ENCODE data around the gene AQR. TPM values are rescaled to one million over a fixed set of nuclear protein-coding genes. Genes with fewer than 3 reads are reported as not detected.

Gene AQR
- total and polyA plus RNA-seq, 2 of the 13 experiments (the other 11 are each of a cell fraction or from before 2014, with no cell fraction given) = 18.7 to 31.3 TPM

- BruUV-seq (replicated peaks) = no TSS peak
- H3K4me3 ChIP-seq (replicated peaks in 1 of 3; ENCODE audit: insufficient read depth in 1 of 3, low read depth in 2 of 3, low read length in 3 of 3) = no peak overlapping the region
- H3K36me3 ChIP-seq (replicated peaks in 1 of 2; ENCODE audit: control insufficient read depth in 1 of 2, insufficient read depth in 2 of 2, low read length in 2 of 2) = peaks cover 4 to 13% of the 10 kb centered on the region in 2 experiments
- no peaks in the 10 kb centered on the region for H3K4me1 ChIP-seq (ENCODE audit: insufficient read depth, low read length)
- H3K79me2 ChIP-seq (ENCODE audit: insufficient read depth, low read length) = no peaks in the 10 kb centered on the region
- no peak overlapping the region for H2AFZ ChIP-seq (ENCODE audit: low read length)
- ChIA-PET CTCF (ENCODE audit: low intra/inter-chr PET ratio, low total read pairs) (no interaction called here), POLR2A (no interaction called here)
- TF ChIP-seq NCOR1 (IDR thresholded peaks at IDR 0.05; ENCODE audit: borderline replicate concordance, low read length) (no peak), MXI1 (IDR thresholded peaks at IDR 0.05; ENCODE audit: borderline replicate concordance, low read depth, low read length) (no peak), HOXA5 (CRISPR knock-in tag; IDR thresholded peaks at IDR 0.05) (no peak), SIX1 (CRISPR knock-in tag; IDR thresholded peaks at IDR 0.05; ENCODE audit: borderline replicate concordance) (no peak), ZNF614 (CRISPR knock-in tag; IDR thresholded peaks at IDR 0.05; ENCODE audit: borderline replicate concordance) (no peak), DNMT1 (CRISPR knock-in tag; IDR thresholded peaks at IDR 0.05) (no peak), ATF5 (CRISPR knock-in tag; IDR thresholded peaks at IDR 0.05; ENCODE audit: low read depth) (no peak), MAFF (IDR thresholded peaks at IDR 0.05; ENCODE audit: low read depth, low read length) (no peak), PTBP1 (IDR thresholded peaks at IDR 0.05; ENCODE audit: low read depth, low read length, poor library complexity, severe bottlenecking) (no peak)
- intact Hi-C loops (cut with micrococcal nuclease; ENCODE audit: unreplicated experiment) (no loop called here), in situ Hi-C loops (cut with HindIII; ENCODE audit: extremely low pct_ligation_motif_present, low pct_unique_long_range_greater_than_20kb) (no loop called here)
- FAIRE-seq = no peak
- no peak overlapping the region for H3K4me2 ChIP-seq (ENCODE audit: low read depth, low read length)
- no peaks in the 10 kb centered on the region for H4K20me1 ChIP-seq (ENCODE audit: insufficient read depth, low read length)
- no peak overlapping the region for H3K27ac ChIP-seq (ENCODE audit: extremely low read length, insufficient read depth, low read length)
- H3K9ac ChIP-seq (ENCODE audit: insufficient read depth, low read depth, low read length) = no peak overlapping the region
- no peak for DNase-seq (ENCODE audit: low spot score)
- H3K9me3 ChIP-seq (ENCODE audit: low read length) = no peaks in the 10 kb centered on the region
- H3K27me3 ChIP-seq (ENCODE audit: control insufficient read depth in 1 of 2, insufficient read depth in 2 of 2, low read length in 2 of 2) = no peaks in the 10 kb centered on the region
- WGBS (ENCODE audit: low lambda C conversion rate) = 98% methylated on average over 4 of the region's 4 CpGs
- ATAC-seq = no peak
Observed at GRCh38 chr15:34851751-34852150, 117.8 kb downstream of the AQR start.

- H4K20me1 ChIP-seq (ENCODE audit: insufficient read depth, low read length) = no peaks in the 10 kb centered on the region
- ChIA-PET CTCF (ENCODE audit: low intra/inter-chr PET ratio, low total read pairs) (no interaction called here), POLR2A (no interaction called here)
- peaks cover 2 to 7% of the 10 kb centered on the region in 2 experiments; a peak in 2 of 5 replicates for H3K36me3 ChIP-seq (replicated peaks in 1 of 2; ENCODE audit: control insufficient read depth in 1 of 2, insufficient read depth in 2 of 2, low read length in 2 of 2)
- in situ Hi-C loops (cut with HindIII; ENCODE audit: extremely low pct_ligation_motif_present, low pct_unique_long_range_greater_than_20kb) (no loop called here), intact Hi-C loops (cut with micrococcal nuclease; ENCODE audit: unreplicated experiment) (no loop called here)
- FAIRE-seq (no peak), DNase-seq (ENCODE audit: low spot score) (no peak), ATAC-seq (no peak)
- no TSS peak for BruUV-seq (replicated peaks)
- 94% methylated on average over 3 of the region's 3 CpGs for WGBS (ENCODE audit: low lambda C conversion rate)
- H3K9ac ChIP-seq (ENCODE audit: insufficient read depth, low read depth, low read length) = no peak overlapping the region
- no peak overlapping the region for H3K27ac ChIP-seq (ENCODE audit: extremely low read length, insufficient read depth, low read length)
- no peak overlapping the region for H3K4me2 ChIP-seq (ENCODE audit: low read depth, low read length)
- H2AFZ ChIP-seq (ENCODE audit: low read length) = no peak overlapping the region
- H3K79me2 ChIP-seq (ENCODE audit: insufficient read depth, low read length) = no peaks in the 10 kb centered on the region
- H3K4me1 ChIP-seq (ENCODE audit: insufficient read depth, low read length) = no peaks in the 10 kb centered on the region
- no peak overlapping the region for H3K4me3 ChIP-seq (replicated peaks in 1 of 3; ENCODE audit: insufficient read depth in 1 of 3, low read depth in 2 of 3, low read length in 3 of 3)
- H3K27me3 ChIP-seq (ENCODE audit: control insufficient read depth in 1 of 2, insufficient read depth in 2 of 2, low read length in 2 of 2) = no peaks in the 10 kb centered on the region
- H3K9me3 ChIP-seq (ENCODE audit: low read length) = no peaks in the 10 kb centered on the region
- TF ChIP-seq FUBP1 (CRISPR knock-in tag; IDR thresholded peaks at IDR 0.05; ENCODE audit: borderline replicate concordance) = no peak
Observed at GRCh38 chr15:34851007-34851406, 118.5 kb downstream of the AQR start.
